Measurements from ENCODE around the gene TIGD4.

DNA sequence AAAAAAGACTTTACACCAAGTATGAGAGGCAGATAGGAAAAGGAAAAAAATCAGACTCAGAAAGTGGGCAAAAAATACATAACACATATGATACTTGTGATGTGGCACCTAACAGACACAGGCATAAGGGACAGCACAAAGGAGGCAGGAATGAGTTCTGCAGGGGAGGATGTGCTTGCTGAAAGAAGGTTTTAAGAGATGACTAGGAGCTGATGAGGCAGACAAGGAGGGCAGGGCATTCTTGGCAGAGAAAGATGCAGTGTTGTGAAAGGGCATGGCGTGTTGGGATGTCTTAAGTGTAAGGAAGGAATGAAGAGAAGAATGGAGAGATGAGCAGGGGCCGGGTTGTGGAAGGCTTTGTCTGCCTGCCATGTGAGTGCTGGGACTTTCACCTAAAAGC lies 50.1 kb downstream of the TIGD4 start:
- TF ChIP-seq RARB (CRISPR knock-in tag; IDR thresholded peaks at IDR 0.05), result no peak
- no peak for TF ChIP-seq SMC3 (IDR thresholded peaks at IDR 0.05)
- TF ChIP-seq, protein P1, sequence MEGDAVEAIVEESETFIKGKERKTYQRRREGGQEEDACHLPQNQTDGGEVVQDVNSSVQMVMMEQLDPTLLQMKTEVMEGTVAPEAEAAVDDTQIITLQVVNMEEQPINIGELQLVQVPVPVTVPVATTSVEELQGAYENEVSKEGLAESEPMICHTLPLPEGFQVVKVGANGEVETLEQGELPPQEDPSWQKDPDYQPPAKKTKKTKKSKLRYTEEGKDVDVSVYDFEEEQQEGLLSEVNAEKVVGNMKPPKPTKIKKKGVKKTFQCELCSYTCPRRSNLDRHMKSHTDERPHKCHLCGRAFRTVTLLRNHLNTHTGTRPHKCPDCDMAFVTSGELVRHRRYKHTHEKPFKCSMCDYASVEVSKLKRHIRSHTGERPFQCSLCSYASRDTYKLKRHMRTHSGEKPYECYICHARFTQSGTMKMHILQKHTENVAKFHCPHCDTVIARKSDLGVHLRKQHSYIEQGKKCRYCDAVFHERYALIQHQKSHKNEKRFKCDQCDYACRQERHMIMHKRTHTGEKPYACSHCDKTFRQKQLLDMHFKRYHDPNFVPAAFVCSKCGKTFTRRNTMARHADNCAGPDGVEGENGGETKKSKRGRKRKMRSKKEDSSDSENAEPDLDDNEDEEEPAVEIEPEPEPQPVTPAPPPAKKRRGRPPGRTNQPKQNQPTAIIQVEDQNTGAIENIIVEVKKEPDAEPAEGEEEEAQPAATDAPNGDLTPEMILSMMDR (IDR thresholded peaks at IDR 0.05), result no peak
- TF ChIP-seq SREBF2 (IDR thresholded peaks at IDR 0.05), result no peak
- TF ChIP-seq, protein P2, sequence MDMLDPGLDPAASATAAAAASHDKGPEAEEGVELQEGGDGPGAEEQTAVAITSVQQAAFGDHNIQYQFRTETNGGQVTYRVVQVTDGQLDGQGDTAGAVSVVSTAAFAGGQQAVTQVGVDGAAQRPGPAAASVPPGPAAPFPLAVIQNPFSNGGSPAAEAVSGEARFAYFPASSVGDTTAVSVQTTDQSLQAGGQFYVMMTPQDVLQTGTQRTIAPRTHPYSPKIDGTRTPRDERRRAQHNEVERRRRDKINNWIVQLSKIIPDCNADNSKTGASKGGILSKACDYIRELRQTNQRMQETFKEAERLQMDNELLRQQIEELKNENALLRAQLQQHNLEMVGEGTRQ (IDR thresholded peaks at IDR 0.05), result no peak
- no peak for TF ChIP-seq NFE2L2 (conservative IDR thresholded peaks at IDR 0.05; ENCODE audit: low read length)
- TF ChIP-seq MAFK (IDR thresholded peaks at IDR 0.05; ENCODE audit: partially characterized antibody), result no peak
